A549 (cell line): ENCODE results near the gene PLEKHH1. TPM values are rescaled to one million over a fixed set of nuclear protein-coding genes. Genes with fewer than 3 reads are reported as not detected.

Experiments
- ATAC-seq, 2 experiments: fragments of 200-7000 bp in 1 of 2; fragments of >200 bp in 1 of 2; cut with Nextera tagmentation in 1 of 2; cut with Tn5 transposase in 1 of 2; 3 replicates each; pipeline versions ENCODE4 v1.8.0 to v1.9.1; 2018 to 2020; ENCODE audit warnings: mild to moderate bottlenecking in 1 of 2, moderate library complexity in 1 of 2
- CTCF ChIA-PET: fragments of 300-600 bp; sonication (Branson Sonifier 250); formaldehyde crosslinking; extraction: SDS; loops from one replicate; lab custom pipeline; 2021; ENCODE audit warnings: antibody characterized with exemption, inconsistent platforms; lab: Yijun Ruan, JAX
- POLR2A ChIA-PET: fragments of 350-600 bp; formaldehyde crosslinking; extraction: SDS; loops from one replicate; lab custom pipeline; 2021; ENCODE audit warnings: antibody characterized with exemption, inconsistent platforms; lab: Yijun Ruan, JAX
- DNase-seq, 2 experiments: peaks; one replicate each; pipeline versions ENCODE4 v3.0.0 to v3.0.0-alpha.2; 2011 to 2016; ENCODE audit warnings: low read depth in 1 of 2, low spot score in 1 of 2
- FAIRE-seq: peaks from 2 replicates; lab custom pipeline; 2011; peaks lifted over from hg19 to GRCh38; lab: Jason Lieb, UNC
- H3K27ac ChIP-seq, 2 experiments: fragments of >200 bp; sonication (Bioruptor Twin); formaldehyde crosslinking; 3 replicates each; pipeline ENCODE4 v1.5.1; 2016 to 2017
- H3K4me1 ChIP-seq: fragments of >200 bp; sonication (Bioruptor Twin); formaldehyde crosslinking; 3 replicates; pipeline ENCODE4 v1.6.1; 2016
- H3K4me2 ChIP-seq: fragments of >200 bp; sonication (Bioruptor Twin); formaldehyde crosslinking; 3 replicates; pipeline ENCODE4 v1.6.1; 2016
- H3K4me3 ChIP-seq: fragments of >200 bp; sonication (Bioruptor Twin); formaldehyde crosslinking; 3 replicates; pipeline ENCODE4 v1.5.1; 2016
- H3K9me3 ChIP-seq: fragments of >200 bp; sonication (Bioruptor Twin); formaldehyde crosslinking; 3 replicates; pipeline ENCODE4 v1.6.1; 2016
- CEBPB ChIP-seq, 2 experiments: fragments of >200 bp in 1 of 2; sonication (Bioruptor Twin) in 1 of 2; formaldehyde crosslinking in 1 of 2; IDR thresholded peaks; 2 replicates each; pipeline ENCODE4 v1.6.1; 2012 to 2016
- CHD4 ChIP-seq: fragments of 200-600 bp; sonication (generic); IDR thresholded peaks from 2 replicates; pipeline ENCODE4 v1.6.1; 2016; ENCODE audit warnings: antibody characterized with exemption, mild to moderate bottlenecking, borderline replicate concordance
- E2F6 ChIP-seq: IDR thresholded peaks from 2 replicates; pipeline ENCODE4 v1.6.1; 2012; ENCODE audit warnings: low read depth, borderline replicate concordance
- EP300 ChIP-seq, 2 experiments: fragments of >200 bp; sonication (Bioruptor Twin); formaldehyde crosslinking; IDR thresholded peaks; 2 replicates in 1 of 2; 3 replicates in 1 of 2; pipeline ENCODE4 v1.6.1; 2016 to 2017
- ESRRA ChIP-seq: fragments of 150-350 bp; IDR thresholded peaks from 2 replicates; pipeline ENCODE4 v1.6.1; 2014; ENCODE audit warnings: mild to moderate bottlenecking, low read length, borderline replicate concordance
- FOSB ChIP-seq: fragments of 250-450 bp; sonication (Bioruptor Pico); IDR thresholded peaks from 2 replicates; pipeline ENCODE4 v1.5.0; 2020; ENCODE audit warnings: mild to moderate bottlenecking, moderate library complexity
- FOXS1 ChIP-seq: fragments of 250-450 bp; sonication (Bioruptor Pico); IDR thresholded peaks from 2 replicates; pipeline ENCODE4 v1.5.0; 2020; ENCODE audit warnings: mild to moderate bottlenecking, moderate library complexity
- HMGXB4 ChIP-seq: fragments of 250-450 bp; sonication (Bioruptor Pico); IDR thresholded peaks from 2 replicates; pipeline ENCODE4 v1.5.0; 2021; ENCODE audit warnings: mild to moderate bottlenecking, moderate library complexity, borderline replicate concordance
- HOXB13 ChIP-seq: fragments of 250-450 bp; sonication (Bioruptor Pico); IDR thresholded peaks from 2 replicates; pipeline ENCODE4 v1.5.0; 2020; ENCODE audit warnings: low read depth, mild to moderate bottlenecking, moderate library complexity
- JUNB ChIP-seq: fragments of >200 bp; sonication (Bioruptor Twin); formaldehyde crosslinking; IDR thresholded peaks from 2 replicates; pipeline ENCODE4 v1.6.1; 2016
- KDM1A ChIP-seq: fragments of 200-600 bp; sonication (generic); IDR thresholded peaks from 2 replicates; pipeline ENCODE4 v1.6.1; 2016; ENCODE audit warnings: low read depth, mild to moderate bottlenecking
- PHF8 ChIP-seq: fragments of 200-600 bp; sonication (generic); IDR thresholded peaks from 2 replicates; pipeline ENCODE4 v1.6.1; 2016; ENCODE audit warnings: low read depth, mild to moderate bottlenecking, antibody characterized with exemption, moderate library complexity, borderline replicate concordance
- POLR2A ChIP-seq: IDR thresholded peaks from 2 replicates; pipeline ENCODE4 v1.6.1; 2012; ENCODE audit warnings: mild to moderate bottlenecking, low read length
- RAD21 ChIP-seq, 2 experiments: fragments of >200 bp in 1 of 2; sonication (Bioruptor Twin) in 1 of 2; formaldehyde crosslinking in 1 of 2; IDR thresholded peaks in 1 of 2; conservative IDR thresholded peaks in 1 of 2; 2 replicates in 1 of 2; 3 replicates in 1 of 2; pipeline ENCODE4 v1.6.1; 2012 to 2018; ENCODE audit warnings: inconsistent platforms in 1 of 2
- RCOR1 ChIP-seq: fragments of 150-350 bp; IDR thresholded peaks from 2 replicates; pipeline ENCODE4 v1.6.1; 2014; ENCODE audit warnings: antibody characterized with exemption, low read length, low read depth
- RFX5 ChIP-seq: fragments of 450-650 bp; IDR thresholded peaks from 2 replicates; pipeline ENCODE4 v1.7.1; 2014; ENCODE audit warnings: antibody characterized with exemption, mild to moderate bottlenecking, moderate library complexity
- RNF2 ChIP-seq: fragments of 200-600 bp; sonication (generic); IDR thresholded peaks from 2 replicates; pipeline ENCODE4 v1.6.1; 2016; ENCODE audit warnings: low read depth, mild to moderate bottlenecking, antibody characterized with exemption, moderate library complexity, borderline replicate concordance
- ZC3H11A ChIP-seq: fragments of 450-650 bp; IDR thresholded peaks from 2 replicates; pipeline ENCODE4 v1.6.1; 2014; ENCODE audit warnings: antibody characterized with exemption, mild to moderate bottlenecking
- ZFP36 ChIP-seq: fragments of 450-650 bp; IDR thresholded peaks from 2 replicates; pipeline ENCODE4 v1.6.1; 2014; ENCODE audit warnings: borderline replicate concordance; ENCODE audit not compliant: partially characterized antibody
- ZNF302 ChIP-seq: fragments of 250-450 bp; sonication (Bioruptor Pico); IDR thresholded peaks from 2 replicates; pipeline ENCODE4 v1.9.0; 2021; ENCODE audit warnings: inconsistent platforms, mild to moderate bottlenecking, moderate library complexity
- ZSCAN20 ChIP-seq: fragments of 250-450 bp; sonication (Bioruptor Pico); IDR thresholded peaks from 2 replicates; pipeline ENCODE4 v1.8.0; 2022; ENCODE audit warnings: mild to moderate bottlenecking, moderate library complexity
- WGBS: methylation state at CpG from one replicate; pipeline ENCODE4 v1.1.6; 2017; ENCODE audit errors: missing lambda C conversion rate; 5-methylcytosine and 5-hydroxymethylcytosine counted together
- polyA plus RNA-seq, 4 experiments: library from polyadenylated mRNA; depleted of rRNA in 3 of 4; stranded (reverse); fragments of >200 nt; fragmentation: RNase III in 1 of 4; extraction: RNeasy Plus Mini Kit Qiagen cat#74134 plus additional on column Dnase treatment in 1 of 4; gene quantifications; 2 replicates in 3 of 4; 3 replicates in 1 of 4; pipeline ENCODE4 v1.2.3, GENCODE V29; 2011 to 2017
- TF ChIP-seq, protein P1 (sequence below): fragments of 150-350 bp; IDR thresholded peaks from 2 replicates; pipeline ENCODE4 v1.6.1; 2014; ENCODE audit warnings: low read depth, mild to moderate bottlenecking, low read length
- TF ChIP-seq, protein P2 (sequence below): fragments of 450-650 bp; IDR thresholded peaks from 2 replicates; pipeline ENCODE4 v1.6.1; 2014; ENCODE audit warnings: antibody characterized with exemption
- TF ChIP-seq, protein P3 (sequence below): fragments of >200 bp; sonication (Bioruptor Twin); formaldehyde crosslinking; IDR thresholded peaks from 3 replicates; pipeline ENCODE4 v1.5.1; 2016
- TF ChIP-seq, protein P4 (sequence below): fragments of >200 bp; sonication (Bioruptor Twin); formaldehyde crosslinking; IDR thresholded peaks from 2 replicates; pipeline ENCODE4 v1.6.1; 2016

PLEKHH1 gene
- polyA plus RNA-seq, 2 of the 4 experiments (the other 2 are of a cell fraction): 3.5 to 5.1 TPM

DNA sequence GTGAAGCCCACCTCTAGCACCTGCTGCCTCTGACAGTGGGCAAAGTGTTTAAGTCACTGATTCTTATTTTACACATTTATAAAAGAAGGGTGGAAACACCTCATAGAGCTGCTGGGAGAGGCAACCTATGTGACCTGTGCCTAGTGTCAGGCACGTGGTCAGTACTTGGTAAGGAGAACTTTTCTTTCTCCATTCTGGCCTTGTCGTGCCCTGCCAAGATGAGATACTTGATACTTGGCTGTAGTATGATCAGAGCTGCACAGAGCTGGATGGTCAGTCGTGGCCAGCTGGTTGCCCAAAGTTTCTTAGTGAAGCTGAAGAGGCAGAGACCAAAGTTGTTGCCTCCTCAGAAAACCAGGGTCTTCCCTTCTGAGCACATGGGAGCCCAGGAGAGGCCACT is 24.6 kb downstream of the PLEKHH1 start:
- ChIA-PET CTCF (interaction anchor here (1.0 to 31.9 kb wide), 5 partner anchors 10 to 134 kb away, joined by 3 to 517 read pairs (median 20); no protein-coding TSS in a partner anchor), POLR2A (interaction anchor here (0.7 kb wide), 1 partner anchor 25 kb away, joined by 3 read pairs; the partner anchor contains the start of gene PLEKHH1)
- H3K4me3 ChIP-seq: no peak overlapping the region
- DNase-seq (no peak), FAIRE-seq (no peak), ATAC-seq (no peak)
- 84% methylated on average over 3 of the region's 3 CpGs for WGBS
- TF ChIP-seq CHD4 (no peak), EP300 (IDR thresholded peaks at IDR 0.05) (no peak), POLR2A (no peak), E2F6 (no peak), FOXS1 (CRISPR knock-in tag) (no peak), HOXB13 (CRISPR knock-in tag) (no peak), ZFP36 (no peak)
- TF ChIP-seq, protein P1, sequence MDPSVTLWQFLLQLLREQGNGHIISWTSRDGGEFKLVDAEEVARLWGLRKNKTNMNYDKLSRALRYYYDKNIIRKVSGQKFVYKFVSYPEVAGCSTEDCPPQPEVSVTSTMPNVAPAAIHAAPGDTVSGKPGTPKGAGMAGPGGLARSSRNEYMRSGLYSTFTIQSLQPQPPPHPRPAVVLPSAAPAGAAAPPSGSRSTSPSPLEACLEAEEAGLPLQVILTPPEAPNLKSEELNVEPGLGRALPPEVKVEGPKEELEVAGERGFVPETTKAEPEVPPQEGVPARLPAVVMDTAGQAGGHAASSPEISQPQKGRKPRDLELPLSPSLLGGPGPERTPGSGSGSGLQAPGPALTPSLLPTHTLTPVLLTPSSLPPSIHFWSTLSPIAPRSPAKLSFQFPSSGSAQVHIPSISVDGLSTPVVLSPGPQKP: no peak
- TF ChIP-seq, protein P2, sequence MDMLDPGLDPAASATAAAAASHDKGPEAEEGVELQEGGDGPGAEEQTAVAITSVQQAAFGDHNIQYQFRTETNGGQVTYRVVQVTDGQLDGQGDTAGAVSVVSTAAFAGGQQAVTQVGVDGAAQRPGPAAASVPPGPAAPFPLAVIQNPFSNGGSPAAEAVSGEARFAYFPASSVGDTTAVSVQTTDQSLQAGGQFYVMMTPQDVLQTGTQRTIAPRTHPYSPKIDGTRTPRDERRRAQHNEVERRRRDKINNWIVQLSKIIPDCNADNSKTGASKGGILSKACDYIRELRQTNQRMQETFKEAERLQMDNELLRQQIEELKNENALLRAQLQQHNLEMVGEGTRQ: no peak
- TF ChIP-seq, protein P3, sequence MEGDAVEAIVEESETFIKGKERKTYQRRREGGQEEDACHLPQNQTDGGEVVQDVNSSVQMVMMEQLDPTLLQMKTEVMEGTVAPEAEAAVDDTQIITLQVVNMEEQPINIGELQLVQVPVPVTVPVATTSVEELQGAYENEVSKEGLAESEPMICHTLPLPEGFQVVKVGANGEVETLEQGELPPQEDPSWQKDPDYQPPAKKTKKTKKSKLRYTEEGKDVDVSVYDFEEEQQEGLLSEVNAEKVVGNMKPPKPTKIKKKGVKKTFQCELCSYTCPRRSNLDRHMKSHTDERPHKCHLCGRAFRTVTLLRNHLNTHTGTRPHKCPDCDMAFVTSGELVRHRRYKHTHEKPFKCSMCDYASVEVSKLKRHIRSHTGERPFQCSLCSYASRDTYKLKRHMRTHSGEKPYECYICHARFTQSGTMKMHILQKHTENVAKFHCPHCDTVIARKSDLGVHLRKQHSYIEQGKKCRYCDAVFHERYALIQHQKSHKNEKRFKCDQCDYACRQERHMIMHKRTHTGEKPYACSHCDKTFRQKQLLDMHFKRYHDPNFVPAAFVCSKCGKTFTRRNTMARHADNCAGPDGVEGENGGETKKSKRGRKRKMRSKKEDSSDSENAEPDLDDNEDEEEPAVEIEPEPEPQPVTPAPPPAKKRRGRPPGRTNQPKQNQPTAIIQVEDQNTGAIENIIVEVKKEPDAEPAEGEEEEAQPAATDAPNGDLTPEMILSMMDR: no peak
- peaks cover 9% of the 10 kb centered on the region; the same call in 1 of the 3 replicates for H3K4me1 ChIP-seq
- H3K9me3 ChIP-seq: no peaks in the 10 kb centered on the region
- no peak overlapping the region for H3K4me2 ChIP-seq
- no peak overlapping the region for H3K27ac ChIP-seq

DNA sequence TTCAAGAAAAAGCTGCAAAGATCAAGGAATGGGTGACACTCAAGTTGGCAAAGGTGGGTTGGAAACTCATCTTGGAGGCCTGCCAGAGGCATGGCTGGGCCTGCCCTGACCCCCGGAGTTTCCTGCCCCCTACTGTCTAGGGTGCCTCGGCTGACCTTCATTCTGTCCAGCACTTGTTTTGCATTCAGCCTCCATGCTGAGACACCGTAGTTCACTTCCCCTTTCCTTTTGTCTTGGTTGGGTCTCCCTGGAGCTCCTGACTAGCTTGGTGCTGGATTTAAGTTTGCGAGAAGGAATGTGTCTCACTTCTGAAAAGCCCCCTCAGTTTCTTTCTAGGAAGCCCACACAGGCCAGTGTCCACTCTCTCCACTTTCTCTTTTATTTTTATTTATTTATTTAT is 26.5 kb downstream of the PLEKHH1 start:
- no peak for FAIRE-seq
- TF ChIP-seq ESRRA (no peak), RFX5 (no peak), KDM1A (no peak), ZSCAN20 (CRISPR knock-in tag) (no peak), ZNF302 (CRISPR knock-in tag) (no peak), CEBPB (IDR thresholded peaks at IDR 0.05) (no peak), RNF2 (no peak), POLR2A (no peak), CHD4 (no peak), ZC3H11A (no peak), FOSB (no peak), PHF8 (no peak), HMGXB4 (no peak), JUNB (no peak), RCOR1 (no peak), RAD21 (conservative IDR thresholded peaks at IDR 0.05 in 1 of 2, IDR thresholded peaks at IDR 0.05 in 1 of 2) (no peak)
- TF ChIP-seq, protein P3: no peak
- TF ChIP-seq, protein P4, sequence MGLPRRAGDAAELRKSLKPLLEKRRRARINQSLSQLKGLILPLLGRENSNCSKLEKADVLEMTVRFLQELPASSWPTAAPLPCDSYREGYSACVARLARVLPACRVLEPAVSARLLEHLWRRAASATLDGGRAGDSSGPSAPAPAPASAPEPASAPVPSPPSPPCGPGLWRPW: no peak

More for the DNA sequence above, 26.5 kb downstream of the PLEKHH1 start:
- no peak overlapping the region for H3K4me2 ChIP-seq
- ChIA-PET POLR2A (no interaction called here), CTCF (interaction anchor here (0.9 to 31.9 kb wide), 5 partner anchors 12 to 136 kb away, joined by 3 to 517 read pairs (median 4); no protein-coding TSS in a partner anchor)
- no peak overlapping the region for H3K4me3 ChIP-seq
- ATAC-seq (no peak), DNase-seq (no peak)
- H3K27ac ChIP-seq: no peak overlapping the region
- no peaks in the 10 kb centered on the region for H3K9me3 ChIP-seq
- peaks cover 9% of the 10 kb centered on the region; the same call in 1 of the 3 replicates for H3K4me1 ChIP-seq
- WGBS: 69% methylated on average over 4 of the region's 4 CpGs
